K562 (cell line): ENCODE results near the gene SUCO. TPM values are rescaled to one million over a fixed set of nuclear protein-coding genes. Genes with fewer than 3 reads are reported as not detected.

Experiments used
- ESRRA ChIP-seq: fragments of 450-650 bp; IDR thresholded peaks from 2 replicates; pipeline ENCODE4 v1.6.1; 2014; ENCODE audit warnings: low read depth, mild to moderate bottlenecking, moderate library complexity, borderline replicate concordance
- FOXK2 ChIP-seq, 2 experiments: fragments of 450-650 bp; IDR thresholded peaks in 1 of 2; conservative IDR thresholded peaks in 1 of 2; 2 replicates each; pipeline ENCODE4 v1.6.1; 2016; ENCODE audit warnings: low read depth in 2 of 2, mild to moderate bottlenecking in 1 of 2
- KDM1A ChIP-seq, 2 experiments: fragments of 450-650 bp; IDR thresholded peaks; 2 replicates each; pipeline ENCODE4 v1.6.1; 2016; ENCODE audit warnings: mild to moderate bottlenecking in 2 of 2
- MCM5 ChIP-seq: fragments of 450-650 bp; IDR thresholded peaks from 2 replicates; pipeline ENCODE4 v1.6.1; 2016; ENCODE audit warnings: low read depth
- SETDB1 ChIP-seq: IDR thresholded peaks from one replicate; pipeline ENCODE4 v1.6.1; 2012; ENCODE audit warnings: low read length, control low read depth, inconsistent platforms
- SMAD1 ChIP-seq: fragments of 150-350 bp; IDR thresholded peaks from 2 replicates; pipeline ENCODE4 v1.6.1; 2014; ENCODE audit warnings: low read length, low read depth; ENCODE audit not compliant: partially characterized antibody
- ZBTB7A ChIP-seq: IDR thresholded peaks from 2 replicates; pipeline ENCODE4 v1.6.1; 2011; ENCODE audit warnings: low read depth, mild to moderate bottlenecking, low read length, moderate library complexity, borderline replicate concordance; ENCODE audit not compliant: control insufficient read depth
- ZC3H11A ChIP-seq: IDR thresholded peaks from 2 replicates; pipeline ENCODE4 v1.6.1; 2012; ENCODE audit warnings: low read depth, low read length, improper control_type of control experiment
- ZNF253 ChIP-seq: fragments of 250-450 bp; sonication (Bioruptor Pico); conservative IDR thresholded peaks from 2 replicates; pipeline ENCODE4 v1.6.1; 2021; ENCODE audit warnings: mild to moderate bottlenecking
- ZNF41 ChIP-seq: fragments of 250-450 bp; sonication (Bioruptor Pico); conservative IDR thresholded peaks from 2 replicates; pipeline ENCODE4 v1.4.0; 2020; ENCODE audit warnings: mild to moderate bottlenecking
- ZNF79 ChIP-seq: fragments of 250-450 bp; sonication (Bioruptor Pico); IDR thresholded peaks from 2 replicates; pipeline ENCODE4 v1.4.0; 2020; ENCODE audit warnings: low read depth, mild to moderate bottlenecking, moderate library complexity
- polyA plus RNA-seq, 8 experiments: library from polyadenylated mRNA; depleted of rRNA in 4 of 8; stranded (reverse) in 5 of 8; unstranded in 3 of 8; fragments of >200 nt; fragmentation: Nextera tagmentation in 2 of 8; fragmentation: Illumina TruSeq in 1 of 8; extraction: Ambion mirVana in 2 of 8; extraction: Trizol in 1 of 8; gene quantifications; 2 replicates each; pipeline versions ENCODE4 v1.2.1 to v1.2.3, GENCODE V29; 2011 to 2014; ENCODE audit warnings: inconsistent platforms in 1 of 8, missing spikeins in 1 of 8
- total RNA-seq, 7 experiments: library from RNA; depleted of rRNA in 6 of 7; stranded (reverse); fragments of >200 nt in 6 of 7; fragmentation: Illumina TruSeq in 2 of 7; extraction: Trizol in 2 of 7; gene quantifications; 2 replicates each; pipeline versions ENCODE4 v1.2.1 to v1.2.3, GENCODE V29; 2011 to 2021; ENCODE audit warnings: low replicate concordance in 1 of 7
- TF ChIP-seq, protein P1 (sequence below), 2 experiments: fragments of 450-650 bp in 1 of 2; sonication (generic) in 1 of 2; formaldehyde crosslinking in 1 of 2; IDR thresholded peaks; 2 replicates each; pipeline versions ENCODE4 v1.7.1 to v1.9.0; 2016 to 2022; ENCODE audit warnings: inconsistent platforms in 1 of 2, mild to moderate bottlenecking in 1 of 2, missing genetic modification reagents in 1 of 2
- TF ChIP-seq, protein P2 (sequence below): fragments of 250-450 bp; sonication (Bioruptor Pico); IDR thresholded peaks from 2 replicates; pipeline ENCODE4 v1.9.0; 2021; ENCODE audit warnings: mild to moderate bottlenecking, inconsistent platforms
- TF ChIP-seq, protein P3 (sequence below): sonication (generic); formaldehyde crosslinking; IDR thresholded peaks from 2 replicates; pipeline ENCODE4 v1.8.1; 2022; ENCODE audit warnings: missing genetic modification reagents

The SUCO gene
- total and polyA plus RNA-seq, 9 of the 15 experiments (the other 6 are each of a cell fraction or from before 2014, with no cell fraction given) = 2.5 to 20.6 (median 14.3) TPM

DNA sequence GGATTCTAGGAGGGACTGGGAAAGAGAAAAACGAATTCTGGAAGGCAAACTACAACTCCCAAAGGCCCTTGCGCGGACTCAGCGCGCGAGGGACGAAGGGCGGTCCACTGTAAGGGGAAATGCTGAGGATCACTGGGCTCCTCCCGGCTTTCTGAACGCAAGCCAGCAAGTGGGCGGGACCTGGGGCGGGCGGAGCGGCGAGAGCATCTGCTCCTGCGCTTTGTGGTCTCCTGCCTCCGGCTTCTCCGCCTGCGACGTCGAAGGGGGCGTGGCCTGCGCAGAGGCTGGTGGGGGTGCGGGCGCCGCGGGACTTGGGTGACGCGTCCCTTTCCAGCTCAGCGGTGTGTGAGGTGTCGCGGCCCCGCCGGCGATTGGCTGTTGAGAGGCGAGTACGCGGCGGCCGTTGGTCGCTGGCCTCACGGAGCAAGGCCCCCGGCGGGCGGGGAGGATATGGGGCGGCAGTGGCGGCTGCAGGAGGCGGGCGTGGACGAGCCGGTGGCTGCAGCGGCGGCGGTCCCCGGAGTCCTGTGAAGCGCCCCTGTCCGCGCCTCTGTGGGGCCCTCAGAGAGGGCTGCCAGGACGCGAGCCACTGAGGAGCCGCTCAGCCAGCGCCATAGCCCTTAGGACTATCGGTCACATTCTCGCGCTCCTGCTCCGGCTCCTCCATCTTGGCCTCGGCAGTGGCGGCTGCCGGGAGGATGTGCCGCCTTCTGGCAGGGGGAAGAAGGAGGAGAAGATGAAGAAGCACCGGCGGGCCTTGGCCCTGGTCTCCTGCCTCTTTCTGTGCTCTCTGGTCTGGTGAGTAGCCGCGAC lies at the start of gene SUCO (continued):
- TF ChIP-seq, protein P1, sequence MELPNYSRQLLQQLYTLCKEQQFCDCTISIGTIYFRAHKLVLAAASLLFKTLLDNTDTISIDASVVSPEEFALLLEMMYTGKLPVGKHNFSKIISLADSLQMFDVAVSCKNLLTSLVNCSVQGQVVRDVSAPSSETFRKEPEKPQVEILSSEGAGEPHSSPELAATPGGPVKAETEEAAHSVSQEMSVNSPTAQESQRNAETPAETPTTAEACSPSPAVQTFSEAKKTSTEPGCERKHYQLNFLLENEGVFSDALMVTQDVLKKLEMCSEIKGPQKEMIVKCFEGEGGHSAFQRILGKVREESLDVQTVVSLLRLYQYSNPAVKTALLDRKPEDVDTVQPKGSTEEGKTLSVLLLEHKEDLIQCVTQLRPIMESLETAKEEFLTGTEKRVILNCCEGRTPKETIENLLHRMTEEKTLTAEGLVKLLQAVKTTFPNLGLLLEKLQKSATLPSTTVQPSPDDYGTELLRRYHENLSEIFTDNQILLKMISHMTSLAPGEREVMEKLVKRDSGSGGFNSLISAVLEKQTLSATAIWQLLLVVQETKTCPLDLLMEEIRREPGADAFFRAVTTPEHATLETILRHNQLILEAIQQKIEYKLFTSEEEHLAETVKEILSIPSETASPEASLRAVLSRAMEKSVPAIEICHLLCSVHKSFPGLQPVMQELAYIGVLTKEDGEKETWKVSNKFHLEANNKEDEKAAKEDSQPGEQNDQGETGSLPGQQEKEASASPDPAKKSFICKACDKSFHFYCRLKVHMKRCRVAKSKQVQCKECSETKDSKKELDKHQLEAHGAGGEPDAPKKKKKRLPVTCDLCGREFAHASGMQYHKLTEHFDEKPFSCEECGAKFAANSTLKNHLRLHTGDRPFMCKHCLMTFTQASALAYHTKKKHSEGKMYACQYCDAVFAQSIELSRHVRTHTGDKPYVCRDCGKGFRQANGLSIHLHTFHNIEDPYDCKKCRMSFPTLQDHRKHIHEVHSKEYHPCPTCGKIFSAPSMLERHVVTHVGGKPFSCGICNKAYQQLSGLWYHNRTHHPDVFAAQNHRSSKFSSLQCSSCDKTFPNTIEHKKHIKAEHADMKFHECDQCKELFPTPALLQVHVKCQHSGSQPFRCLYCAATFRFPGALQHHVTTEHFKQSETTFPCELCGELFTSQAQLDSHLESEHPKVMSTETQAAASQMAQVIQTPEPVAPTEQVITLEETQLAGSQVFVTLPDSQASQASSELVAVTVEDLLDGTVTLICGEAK (IDR thresholded peaks at IDR 0.05) = no peak
- TF ChIP-seq, protein P1 (CRISPR knock-in tag; IDR thresholded peaks at IDR 0.05) = no peak
- TF ChIP-seq SETDB1 (no peak), MCM5 (no peak), ZC3H11A (no peak), ESRRA (peak; percentile 69), ZBTB7A (0 out of 2 replicates have a peak, but pooled peaks have one; percentile 17), KDM1A (IDR thresholded peaks at IDR 0.05) (no peak; a peak in 1 of 4 replicates), SMAD1 (no peak), ZNF41 (CRISPR knock-in tag) (peak; percentile 68; the same call in 1 of the 2 replicates), ZNF253 (CRISPR knock-in tag) (no peak), FOXK2 (conservative IDR thresholded peaks at IDR 0.05 in 1 of 2, IDR thresholded peaks at IDR 0.05 in 1 of 2; ENCODE audit: low read depth in 2 of 2) (peak; percentile 7 to 87; a peak in 2 of 4 replicates), ZNF79 (CRISPR knock-in tag) (0 out of 2 replicates have a peak, but pooled peaks have one; percentile 22)
- TF ChIP-seq, protein P2, sequence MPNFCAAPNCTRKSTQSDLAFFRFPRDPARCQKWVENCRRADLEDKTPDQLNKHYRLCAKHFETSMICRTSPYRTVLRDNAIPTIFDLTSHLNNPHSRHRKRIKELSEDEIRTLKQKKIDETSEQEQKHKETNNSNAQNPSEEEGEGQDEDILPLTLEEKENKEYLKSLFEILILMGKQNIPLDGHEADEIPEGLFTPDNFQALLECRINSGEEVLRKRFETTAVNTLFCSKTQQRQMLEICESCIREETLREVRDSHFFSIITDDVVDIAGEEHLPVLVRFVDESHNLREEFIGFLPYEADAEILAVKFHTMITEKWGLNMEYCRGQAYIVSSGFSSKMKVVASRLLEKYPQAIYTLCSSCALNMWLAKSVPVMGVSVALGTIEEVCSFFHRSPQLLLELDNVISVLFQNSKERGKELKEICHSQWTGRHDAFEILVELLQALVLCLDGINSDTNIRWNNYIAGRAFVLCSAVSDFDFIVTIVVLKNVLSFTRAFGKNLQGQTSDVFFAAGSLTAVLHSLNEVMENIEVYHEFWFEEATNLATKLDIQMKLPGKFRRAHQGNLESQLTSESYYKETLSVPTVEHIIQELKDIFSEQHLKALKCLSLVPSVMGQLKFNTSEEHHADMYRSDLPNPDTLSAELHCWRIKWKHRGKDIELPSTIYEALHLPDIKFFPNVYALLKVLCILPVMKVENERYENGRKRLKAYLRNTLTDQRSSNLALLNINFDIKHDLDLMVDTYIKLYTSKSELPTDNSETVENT (CRISPR knock-in tag) = peak; percentile 98
- TF ChIP-seq, protein P3, sequence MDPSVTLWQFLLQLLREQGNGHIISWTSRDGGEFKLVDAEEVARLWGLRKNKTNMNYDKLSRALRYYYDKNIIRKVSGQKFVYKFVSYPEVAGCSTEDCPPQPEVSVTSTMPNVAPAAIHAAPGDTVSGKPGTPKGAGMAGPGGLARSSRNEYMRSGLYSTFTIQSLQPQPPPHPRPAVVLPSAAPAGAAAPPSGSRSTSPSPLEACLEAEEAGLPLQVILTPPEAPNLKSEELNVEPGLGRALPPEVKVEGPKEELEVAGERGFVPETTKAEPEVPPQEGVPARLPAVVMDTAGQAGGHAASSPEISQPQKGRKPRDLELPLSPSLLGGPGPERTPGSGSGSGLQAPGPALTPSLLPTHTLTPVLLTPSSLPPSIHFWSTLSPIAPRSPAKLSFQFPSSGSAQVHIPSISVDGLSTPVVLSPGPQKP (CRISPR knock-in tag) = no peak
